Neutrophil (primary cell): ENCODE data around the gene MTCL3.

Source experiments
- H3K27ac ChIP-seq: fragments of 200-600 bp; sonication (generic); 2 replicates; pipeline ENCODE4 v1.5.1; 2016; ENCODE audit warnings: mild to moderate bottlenecking, moderate library complexity
- H3K27me3 ChIP-seq: fragments of 200-600 bp; sonication (generic); 2 replicates; pipeline ENCODE4 v1.6.0; 2016; ENCODE audit warnings: mild to moderate bottlenecking
- H3K36me3 ChIP-seq: fragments of 200-600 bp; sonication (generic); 2 replicates; pipeline ENCODE4 v1.5.1; 2017
- H3K4me1 ChIP-seq, 2 experiments: fragments of 200-600 bp in 1 of 2; sonication (generic) in 1 of 2; 1 replicate in 1 of 2; 2 replicates in 1 of 2; pipeline versions ENCODE4 v1.5.1 to v1.6.1; 2013 to 2016; ENCODE audit warnings: low read depth in 1 of 2, low read length in 1 of 2, mild to moderate bottlenecking in 1 of 2, moderate library complexity in 1 of 2; ENCODE audit not compliant: control insufficient read depth in 1 of 2, insufficient read depth in 1 of 2
- H3K4me3 ChIP-seq, 2 experiments: fragments of 200-600 bp in 1 of 2; sonication (generic) in 1 of 2; 1 replicate in 1 of 2; 2 replicates in 1 of 2; pipeline ENCODE4 v1.5.1; 2013 to 2016; ENCODE audit warnings: low read depth in 1 of 2, low read length in 1 of 2, mild to moderate bottlenecking in 1 of 2, moderate library complexity in 1 of 2
- H3K9me3 ChIP-seq: fragments of 200-600 bp; sonication (generic); 2 replicates; pipeline ENCODE4 v1.5.1; 2016
- TF ChIP-seq, protein P1 (sequence below): fragments of 200-600 bp; sonication (generic); IDR thresholded peaks from 2 replicates; pipeline ENCODE4 v1.5.1; 2016; ENCODE audit warnings: antibody characterized with exemption

Gene MTCL3

DNA sequence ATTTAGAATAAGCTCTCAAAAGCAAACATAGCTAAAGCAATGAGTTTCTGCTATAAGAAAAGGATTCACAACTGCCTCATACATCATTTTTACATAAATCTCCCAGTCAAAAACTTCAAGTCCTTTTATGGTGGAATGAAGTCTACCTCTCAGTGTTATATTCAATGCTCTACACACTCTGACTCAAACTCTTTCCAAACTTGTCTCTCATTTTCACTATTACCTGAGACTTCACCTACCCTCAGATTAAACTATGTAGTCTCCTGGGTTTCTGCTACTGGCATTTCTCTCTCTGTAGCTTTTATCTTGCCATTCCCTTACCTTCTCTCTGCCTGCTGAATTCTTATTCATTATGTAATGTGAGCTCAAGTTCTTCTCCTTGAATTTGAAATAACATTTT lies 71.4 kb downstream of the MTCL3 start:
- H3K9me3 ChIP-seq: no peaks in the 10 kb centered on the region
- no peaks in the 10 kb centered on the region for H3K27me3 ChIP-seq
- TF ChIP-seq, protein P1, sequence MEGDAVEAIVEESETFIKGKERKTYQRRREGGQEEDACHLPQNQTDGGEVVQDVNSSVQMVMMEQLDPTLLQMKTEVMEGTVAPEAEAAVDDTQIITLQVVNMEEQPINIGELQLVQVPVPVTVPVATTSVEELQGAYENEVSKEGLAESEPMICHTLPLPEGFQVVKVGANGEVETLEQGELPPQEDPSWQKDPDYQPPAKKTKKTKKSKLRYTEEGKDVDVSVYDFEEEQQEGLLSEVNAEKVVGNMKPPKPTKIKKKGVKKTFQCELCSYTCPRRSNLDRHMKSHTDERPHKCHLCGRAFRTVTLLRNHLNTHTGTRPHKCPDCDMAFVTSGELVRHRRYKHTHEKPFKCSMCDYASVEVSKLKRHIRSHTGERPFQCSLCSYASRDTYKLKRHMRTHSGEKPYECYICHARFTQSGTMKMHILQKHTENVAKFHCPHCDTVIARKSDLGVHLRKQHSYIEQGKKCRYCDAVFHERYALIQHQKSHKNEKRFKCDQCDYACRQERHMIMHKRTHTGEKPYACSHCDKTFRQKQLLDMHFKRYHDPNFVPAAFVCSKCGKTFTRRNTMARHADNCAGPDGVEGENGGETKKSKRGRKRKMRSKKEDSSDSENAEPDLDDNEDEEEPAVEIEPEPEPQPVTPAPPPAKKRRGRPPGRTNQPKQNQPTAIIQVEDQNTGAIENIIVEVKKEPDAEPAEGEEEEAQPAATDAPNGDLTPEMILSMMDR: no peak
- H3K4me3 ChIP-seq: no peak overlapping the region
- no peaks in the 10 kb centered on the region for H3K4me1 ChIP-seq
- H3K27ac ChIP-seq: no peak overlapping the region
- H3K36me3 ChIP-seq: no peaks in the 10 kb centered on the region

DNA sequence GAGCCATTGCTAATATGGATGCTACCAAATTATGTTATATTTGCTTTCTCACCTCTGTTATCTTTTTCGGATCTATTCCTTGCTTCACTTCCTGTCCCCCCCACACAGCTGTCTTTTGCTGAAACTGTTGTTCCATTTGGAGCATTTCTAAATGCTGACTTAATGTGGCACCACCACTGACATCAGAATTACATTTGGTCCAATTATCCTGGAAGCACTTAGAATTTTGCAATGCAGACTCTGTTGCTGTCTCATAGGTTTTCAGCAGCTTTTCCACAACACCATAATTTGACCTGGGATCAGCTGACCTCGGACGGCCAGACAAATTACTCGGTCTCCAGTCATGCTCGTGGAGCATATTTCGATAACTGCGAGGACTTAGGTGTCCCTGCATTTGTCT lies 72.8 kb downstream of the MTCL3 start:
- H3K27ac ChIP-seq: no peak overlapping the region
- TF ChIP-seq, protein P1: no peak
- H3K27me3 ChIP-seq: no peaks in the 10 kb centered on the region
- no peaks in the 10 kb centered on the region for H3K36me3 ChIP-seq
- no peaks in the 10 kb centered on the region for H3K9me3 ChIP-seq
- no peak overlapping the region for H3K4me3 ChIP-seq
- no peaks in the 10 kb centered on the region for H3K4me1 ChIP-seq

DNA sequence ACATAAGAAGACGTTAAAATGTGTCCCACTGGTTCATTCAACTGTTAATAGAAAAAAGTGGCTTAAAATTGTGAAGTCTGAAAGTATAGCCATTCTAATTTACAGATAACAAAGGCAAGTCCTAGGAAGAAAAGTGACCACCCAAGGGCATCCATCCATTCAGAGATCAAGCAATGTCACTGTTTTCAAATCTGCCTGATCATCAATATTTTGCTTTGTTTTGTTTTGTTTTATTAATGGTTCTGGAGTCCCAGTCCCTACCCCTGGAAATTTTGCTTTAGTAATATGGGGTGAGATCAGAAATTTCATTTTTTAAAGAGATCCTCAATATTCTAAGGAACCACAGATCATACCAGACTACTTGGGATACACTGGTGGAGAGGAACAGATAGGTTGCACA lies 77.3 kb downstream of the MTCL3 start:
- H3K4me3 ChIP-seq: no peak overlapping the region
- no peaks in the 10 kb centered on the region for H3K4me1 ChIP-seq
- no peaks in the 10 kb centered on the region for H3K36me3 ChIP-seq
- TF ChIP-seq, protein P1: no peak
- no peaks in the 10 kb centered on the region for H3K9me3 ChIP-seq
- no peak overlapping the region for H3K27ac ChIP-seq
- H3K27me3 ChIP-seq: no peaks in the 10 kb centered on the region

DNA sequence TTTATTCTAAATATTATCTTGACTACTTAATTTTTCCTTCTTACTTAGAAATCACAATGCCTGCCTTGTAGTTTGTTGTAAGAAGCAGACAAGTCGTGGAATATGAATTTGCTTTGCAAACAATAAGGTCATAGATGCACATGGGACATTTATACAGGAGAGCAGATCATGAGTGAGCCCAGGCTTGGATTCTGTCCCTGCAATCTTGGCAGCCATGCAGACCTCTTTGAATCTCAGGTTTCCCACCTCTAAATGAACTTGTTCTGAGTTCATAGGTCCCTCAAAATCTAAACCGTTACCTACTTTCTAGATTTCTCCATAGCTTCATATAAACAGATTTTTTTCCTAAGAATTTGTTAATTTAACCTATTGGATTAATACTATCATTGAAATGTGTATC lies 79.4 kb downstream of the MTCL3 start:
- Histone ChIP-seq H3K4me3 (no peak overlapping the region), H3K27ac (no peak overlapping the region), H3K4me1 (no peaks in the 10 kb centered on the region), H3K36me3 (no peaks in the 10 kb centered on the region), H3K27me3 (no peaks in the 10 kb centered on the region), H3K9me3 (no peaks in the 10 kb centered on the region)
- TF ChIP-seq, protein P1: no peak

DNA sequence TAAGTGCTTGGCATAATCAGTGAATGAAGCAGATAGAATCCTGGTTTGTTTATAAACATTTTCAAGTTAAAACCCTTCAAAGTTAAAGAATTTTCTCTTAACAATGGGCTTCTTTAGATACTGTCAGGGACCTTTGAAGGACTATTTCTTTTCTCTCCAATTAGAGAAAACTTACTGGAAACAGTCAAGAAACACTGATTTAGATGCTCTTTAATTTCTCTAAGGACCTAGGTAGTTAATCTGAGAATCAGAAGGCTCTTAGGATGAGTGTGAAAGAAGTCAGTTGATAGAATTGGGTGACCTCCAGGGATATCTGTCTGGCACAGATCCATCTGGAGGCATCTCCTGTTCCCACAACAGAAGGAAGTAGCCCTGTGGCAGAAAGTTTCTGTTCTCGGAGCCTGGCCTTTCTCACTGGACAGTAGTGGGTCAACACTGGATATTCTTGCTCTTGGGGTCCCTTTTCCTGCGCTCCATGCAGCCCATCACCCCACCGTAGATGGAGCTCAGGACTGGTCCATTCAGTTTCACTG lies 82.5 kb downstream of the MTCL3 start:
- TF ChIP-seq, protein P1: no peak
- H3K9me3 ChIP-seq: no peaks in the 10 kb centered on the region
- no peak overlapping the region for H3K27ac ChIP-seq
- no peak overlapping the region for H3K4me3 ChIP-seq
- no peaks in the 10 kb centered on the region for H3K4me1 ChIP-seq
- H3K36me3 ChIP-seq: no peaks in the 10 kb centered on the region
- no peaks in the 10 kb centered on the region for H3K27me3 ChIP-seq
